HG03520 (cell line): ENCODE results near the gene KIF3A.
A peak's percentile ranks its signal among the peaks of the same experiment; 100 is the strongest.

ENCODE experiments used
- ATAC-seq: cut with Tn5 transposase; IDR thresholded peaks from one replicate; pipeline ENCODE4 v1.9.1; 2021; ENCODE audit warnings: mild to moderate bottlenecking, moderate library complexity; ENCODE audit not compliant: unreplicated experiment

KIF3A gene

DNA sequence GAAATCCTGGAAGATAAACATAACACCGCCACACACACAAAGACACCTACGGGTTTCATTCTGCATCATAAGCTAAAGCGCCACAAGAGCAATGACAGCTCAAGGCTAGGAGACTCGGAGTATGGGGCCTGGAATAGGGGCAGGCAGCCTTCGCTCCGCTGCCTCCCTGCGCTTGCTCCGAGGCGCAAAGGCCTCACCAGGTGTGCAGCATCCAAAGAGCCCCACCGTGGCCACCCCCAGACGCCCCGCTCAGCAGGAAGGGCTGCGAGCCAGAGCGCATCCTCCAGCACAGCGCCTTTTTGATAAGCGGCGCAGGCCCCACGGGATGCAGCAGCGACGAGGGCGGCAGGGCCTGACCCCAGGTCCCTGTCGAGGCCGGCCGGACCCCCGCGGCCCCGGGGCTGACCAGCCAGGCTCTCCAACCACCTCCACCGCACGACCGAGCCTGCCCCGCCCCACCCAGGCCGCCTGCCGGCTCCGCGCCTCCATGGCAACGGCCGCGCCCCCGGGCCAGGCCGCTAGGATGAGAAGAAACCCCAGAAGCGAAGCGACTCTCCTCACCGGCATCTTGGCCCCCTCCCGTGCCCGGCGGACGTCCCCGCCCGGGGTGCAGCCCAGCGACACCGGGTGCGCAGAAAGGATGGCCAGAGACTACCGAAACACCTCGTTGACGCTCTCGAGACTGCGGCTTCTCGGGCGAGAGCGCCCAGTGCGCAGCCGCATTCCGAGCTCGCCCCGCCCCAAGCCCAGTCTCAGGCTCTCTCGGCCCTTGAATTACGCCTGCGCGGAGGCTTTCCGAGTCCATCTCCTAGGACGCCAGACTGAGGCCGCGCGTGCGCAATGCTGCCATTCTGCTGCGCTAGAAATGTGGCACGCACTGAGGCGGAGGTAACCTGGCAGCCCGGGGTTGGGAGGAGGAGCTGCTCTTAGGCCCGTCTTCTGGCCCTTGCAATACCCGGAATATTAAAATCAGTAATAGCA lies at the start of gene KIF3A:
Gene KIF3A, minus strand, starts transcription at position 694 of the 981 bp plus-strand sequence. Its CDS starts 127 bp downstream, at position 567.
- ATAC-seq, result peak; percentile 78

DNA sequence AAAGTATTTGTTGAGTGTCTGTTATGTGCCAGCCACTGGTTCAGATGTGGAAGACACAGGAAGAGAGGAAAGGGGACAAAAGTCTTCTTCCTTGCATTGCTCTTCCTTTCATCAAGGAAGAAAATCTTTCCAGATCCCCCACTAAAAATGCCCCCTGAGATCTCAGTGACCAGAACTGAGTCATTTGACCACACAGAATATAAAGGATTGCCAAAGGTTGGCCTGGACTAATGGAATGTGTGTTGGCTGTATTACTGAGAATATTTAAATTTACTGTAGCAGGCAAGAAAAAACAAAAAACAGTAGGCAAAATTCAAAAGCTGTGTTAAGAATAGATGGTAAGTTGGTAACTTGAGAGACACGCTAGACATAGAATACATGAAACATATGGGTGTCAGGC lies 49.7 kb upstream of the KIF3A start:
- ATAC-seq, result no peak

DNA sequence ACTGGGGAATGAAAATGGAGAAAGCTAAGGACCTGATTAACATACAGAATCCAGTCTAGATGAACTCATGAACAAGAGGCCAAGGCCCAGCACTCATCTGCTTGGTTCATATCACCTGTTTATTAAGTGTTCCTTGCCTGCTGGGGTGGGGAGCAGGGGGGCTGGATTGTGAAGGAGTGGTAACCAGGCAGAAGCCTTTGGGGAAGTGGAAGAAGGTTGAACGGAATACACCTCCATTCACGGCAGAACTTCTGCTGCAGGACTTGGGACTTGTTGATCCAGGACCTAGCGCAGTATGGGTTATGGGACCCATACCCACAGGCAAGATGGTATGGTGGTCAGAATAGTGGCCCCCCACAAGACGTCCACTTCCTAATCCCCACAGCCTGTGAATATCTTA lies 48.5 kb upstream of the KIF3A start:
- ATAC-seq, result no peak

GRCh38 chr5:132785365-132785764 lies 48.0 kb upstream of the KIF3A start:
- no peak for ATAC-seq

- ATAC-seq, result no peak
Measured at GRCh38 chr5:132782101-132782500, 44.8 kb upstream of the KIF3A start.

DNA sequence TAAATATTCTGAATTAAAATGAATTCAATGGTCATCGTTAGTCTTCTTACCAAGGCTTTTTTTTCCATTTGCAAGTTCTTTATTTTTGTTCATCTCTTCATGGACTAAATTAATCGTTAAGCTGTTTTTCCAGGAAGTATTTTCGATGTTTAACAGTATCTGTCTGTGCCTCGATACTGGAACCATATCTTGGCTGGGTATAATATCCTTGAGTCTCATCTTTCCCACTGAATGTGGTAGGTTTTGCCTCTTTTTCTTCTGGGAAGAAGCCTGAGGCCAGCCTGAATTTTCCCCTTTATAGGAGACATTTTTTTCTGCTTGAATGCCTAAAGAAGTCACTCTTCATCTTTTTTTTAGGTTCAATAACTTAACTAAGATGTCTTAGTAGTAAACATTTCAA lies 43.7 kb upstream of the KIF3A start:
- no peak for ATAC-seq

GRCh38 chr5:132780577-132780976 lies 43.2 kb upstream of the KIF3A start:
- no peak for ATAC-seq

- ATAC-seq, result no peak
Measured at GRCh38 chr5:132779961-132780360, 42.6 kb upstream of the KIF3A start.

GRCh38 chr5:132778856-132779255 lies 41.5 kb upstream of the KIF3A start:
- ATAC-seq, result no peak

GRCh38 chr5:132778129-132778528 lies 40.8 kb upstream of the KIF3A start:
- ATAC-seq, result no peak

DNA sequence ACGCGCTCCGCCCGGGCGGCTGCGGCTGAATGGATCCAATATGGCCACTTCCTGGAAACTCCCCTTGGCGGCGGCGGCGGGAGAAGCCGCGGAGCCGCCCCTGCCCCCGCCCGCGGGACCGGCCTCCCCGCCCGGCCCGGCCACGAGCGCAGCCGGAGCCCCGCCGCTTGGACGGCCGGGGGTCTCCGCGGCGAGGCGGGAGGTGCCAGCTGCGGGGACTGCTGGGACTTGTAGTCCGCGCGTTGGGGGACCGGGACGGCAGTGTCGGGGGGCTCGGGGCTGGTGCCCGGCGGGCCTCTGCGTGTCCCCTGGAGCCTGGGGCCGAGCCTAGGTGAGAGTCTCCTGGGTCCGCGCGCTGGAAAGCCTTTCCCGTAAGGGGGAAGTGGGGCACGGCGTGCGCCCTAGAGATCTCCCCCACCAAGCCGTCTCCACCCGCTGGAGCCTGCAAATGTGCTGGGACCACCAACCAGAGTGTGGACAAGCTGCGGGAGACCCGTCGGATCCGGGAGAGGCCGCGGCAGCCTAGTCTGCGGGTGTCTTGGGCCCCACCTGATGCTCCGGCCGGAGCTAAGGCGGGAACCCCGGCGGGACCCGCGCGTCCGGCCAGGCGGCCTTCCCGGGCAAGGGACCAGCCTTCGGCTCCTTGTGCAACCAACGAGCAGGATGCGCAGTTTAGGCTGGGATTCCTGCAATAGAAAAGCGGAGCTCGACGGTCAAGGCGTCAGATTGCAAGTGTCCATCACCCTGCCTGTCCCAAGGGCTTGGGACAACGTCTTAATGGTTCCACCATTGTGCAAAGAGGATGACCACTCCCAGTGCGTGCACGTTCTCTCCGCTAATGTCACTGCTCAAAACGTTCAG lies 40.1 kb upstream of the KIF3A start, which contains the start of gene SEPTIN8:
Gene SEPTIN8, minus strand, starts transcription at position 31 of the 861 bp plus-strand sequence. CDS start 102 bp downstream, outside the sequence.
- no peak for ATAC-seq

DNA sequence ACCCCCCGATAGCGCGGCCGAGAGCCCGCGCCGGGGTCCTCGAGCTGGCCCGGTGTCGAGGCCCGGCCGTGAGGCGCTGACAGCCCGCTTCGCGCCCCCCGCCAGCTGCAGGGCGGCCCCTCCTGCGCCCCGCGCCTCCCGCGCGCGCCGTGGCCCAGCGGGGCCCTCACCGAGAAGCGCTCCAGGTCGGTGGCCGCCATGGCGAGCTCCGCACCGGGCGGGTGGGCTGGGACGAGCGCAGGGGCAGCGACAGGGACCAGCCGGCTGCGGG lies 39.5 kb upstream of the KIF3A start:
- ATAC-seq, result no peak

- ATAC-seq, result no peak
Measured at GRCh38 chr5:132776131-132776937, 39.0 kb upstream of the KIF3A start.

DNA sequence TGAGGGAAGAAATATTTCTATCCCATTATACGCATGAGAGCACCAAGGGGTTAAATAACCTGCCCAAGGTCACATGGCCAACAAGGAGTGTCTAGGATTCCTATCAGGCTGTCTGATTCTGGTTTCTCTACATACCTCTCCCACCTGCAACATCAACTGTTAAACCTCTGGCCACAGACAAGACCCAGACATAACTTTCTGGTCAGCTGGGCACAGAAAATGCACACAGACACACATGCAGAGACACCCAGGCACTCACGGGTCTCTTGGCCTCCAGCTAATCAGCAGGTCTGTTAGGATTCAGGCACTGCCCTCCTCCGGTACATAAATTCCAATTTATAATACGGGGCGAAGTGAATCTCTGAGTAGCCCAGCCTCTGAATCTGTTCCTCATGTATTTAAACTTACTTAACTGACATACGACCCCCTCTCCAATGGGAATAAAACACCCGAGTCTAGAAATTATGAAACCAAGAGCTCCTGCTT lies 38.2 kb upstream of the KIF3A start:
- ATAC-seq, result no peak

- ATAC-seq, result no peak
Measured at GRCh38 chr5:132774896-132775295, 37.5 kb upstream of the KIF3A start.

DNA sequence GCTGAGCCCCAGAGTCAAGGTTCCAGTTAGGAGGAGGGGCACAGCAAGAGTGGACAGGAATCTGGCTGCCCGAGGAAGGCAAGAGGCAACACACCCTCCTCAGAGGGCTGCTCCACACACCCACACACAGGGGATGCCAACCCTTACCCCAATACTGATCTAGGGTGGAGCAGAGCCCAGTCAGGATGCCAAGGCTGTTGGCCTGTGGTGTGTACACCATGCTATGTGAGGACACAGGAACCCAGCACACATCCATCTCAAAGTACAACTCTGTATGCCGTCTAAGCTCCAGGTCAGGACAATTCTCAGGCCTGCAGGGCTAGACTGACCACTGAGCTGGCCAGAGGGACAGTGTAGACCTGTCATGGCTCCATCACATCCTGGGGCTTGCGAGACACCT lies 37.1 kb upstream of the KIF3A start:
- no peak for ATAC-seq

GRCh38 chr5:132773601-132774355 lies 36.4 kb upstream of the KIF3A start:
- no peak for ATAC-seq

- ATAC-seq, result no peak
Measured at GRCh38 chr5:132773114-132773513, 35.8 kb upstream of the KIF3A start.

- no peak for ATAC-seq
Measured at GRCh38 chr5:132772291-132773070, 35.1 kb upstream of the KIF3A start.
